HG02642 (cell line): ENCODE data around the gene CHPF2.

Experiments
- ATAC-seq: cut with Tn5 transposase; IDR thresholded peaks from one replicate; pipeline ENCODE4 v1.9.1; 2021; ENCODE audit warnings: mild to moderate bottlenecking; ENCODE audit not compliant: unreplicated experiment, poor library complexity

Gene CHPF2

GRCh38 chr7:151232091-151232916, at the start of gene CHPF2:
Gene CHPF2, plus strand, starts transcription at chr7:151232483. Its CDS starts 1,529 bp downstream, at chr7:151234012.
- peak; percentile 98 for ATAC-seq

- ATAC-seq, result no peak
Observed at GRCh38 chr7:151185762-151186639, 46.3 kb upstream of the CHPF2 start.

- ATAC-seq, result no peak
Observed at GRCh38 chr7:151186640-151187408, 45.5 kb upstream of the CHPF2 start, which contains the start of gene ASB10. Gene ASB10, minus strand, starts transcription at chr7:151187250. Its CDS starts 120 bp downstream, at chr7:151187130.

- no peak for ATAC-seq
Observed at GRCh38 chr7:151187409-151188251, 44.7 kb upstream of the CHPF2 start.

GRCh38 chr7:151188252-151188542, 44.1 kb upstream of the CHPF2 start:
- ATAC-seq, result no peak

GRCh38 chr7:151189038-151189437, 43.2 kb upstream of the CHPF2 start:
- ATAC-seq, result no peak

GRCh38 chr7:151191544-151191943, 40.7 kb upstream of the CHPF2 start:
- ATAC-seq, result no peak

GRCh38 chr7:151192002-151192539, 40.2 kb upstream of the CHPF2 start:
- no peak for ATAC-seq

- no peak for ATAC-seq
Observed at GRCh38 chr7:151193203-151193978, 38.9 kb upstream of the CHPF2 start.

GRCh38 chr7:151194188-151194587, 38.1 kb upstream of the CHPF2 start:
- no peak for ATAC-seq

GRCh38 chr7:151195616-151196450, 36.5 kb upstream of the CHPF2 start:
- ATAC-seq, result no peak

GRCh38 chr7:151197932-151198331, 34.4 kb upstream of the CHPF2 start:
- ATAC-seq, result no peak

- ATAC-seq, result no peak
Observed at GRCh38 chr7:151198945-151199848, 33.1 kb upstream of the CHPF2 start.

GRCh38 chr7:151201344-151201743, 30.9 kb upstream of the CHPF2 start:
- no peak for ATAC-seq

GRCh38 chr7:151201751-151202150, 30.5 kb upstream of the CHPF2 start:
- ATAC-seq, result no peak

- no peak for ATAC-seq
Observed at GRCh38 chr7:151202836-151203235, 29.4 kb upstream of the CHPF2 start.
